ENCODE data around the gene SLC25A51. TPM values are rescaled to one million over a fixed set of nuclear protein-coding genes. Genes with fewer than 3 reads are reported as not detected.

The SLC25A51 gene
- total RNA-seq, 1 donor: 82.8 TPM

DNA sequence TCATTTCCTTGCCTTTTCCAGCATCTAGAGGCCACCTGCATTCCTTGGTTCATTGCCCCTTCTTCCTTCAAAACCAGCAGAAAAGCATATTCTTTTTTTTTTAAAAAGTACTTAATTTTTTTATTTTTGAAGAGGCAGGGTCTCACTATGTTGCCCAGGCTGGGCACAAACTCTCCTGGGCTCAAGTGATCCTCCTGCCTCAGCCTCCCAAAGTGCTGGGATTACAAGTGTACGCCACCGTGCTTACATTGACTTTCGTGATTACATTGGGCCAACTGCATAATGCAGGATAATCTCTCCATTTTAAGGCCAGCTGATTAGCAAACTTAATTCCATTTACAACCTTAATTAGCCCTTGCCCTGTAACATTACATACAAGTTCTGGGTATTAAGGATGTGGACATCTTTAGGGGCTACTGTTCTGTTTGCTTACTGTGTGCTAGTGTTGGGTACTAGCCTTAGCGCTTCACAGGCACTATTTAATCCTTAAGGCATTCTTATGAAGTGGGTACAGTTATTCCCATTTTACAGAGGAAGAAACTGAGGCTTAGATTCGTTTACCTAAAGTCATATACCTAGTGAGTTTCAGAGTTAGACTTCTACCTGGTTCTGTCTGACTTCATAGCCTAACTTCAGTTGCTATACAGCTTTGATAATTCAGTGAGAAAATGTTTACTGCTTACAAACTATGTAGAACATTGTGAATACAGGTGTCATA is 33.7 kb downstream of the SLC25A51 start:
- H3K4me3 ChIP-seq (ENCODE audit: low read depth, low read length): no peak overlapping the region
- no peak for DNase-seq (ENCODE audit: low read depth)
- TF ChIP-seq CTCF (IDR thresholded peaks at IDR 0.05; ENCODE audit: insufficient read depth, low read length): no peak

DNA sequence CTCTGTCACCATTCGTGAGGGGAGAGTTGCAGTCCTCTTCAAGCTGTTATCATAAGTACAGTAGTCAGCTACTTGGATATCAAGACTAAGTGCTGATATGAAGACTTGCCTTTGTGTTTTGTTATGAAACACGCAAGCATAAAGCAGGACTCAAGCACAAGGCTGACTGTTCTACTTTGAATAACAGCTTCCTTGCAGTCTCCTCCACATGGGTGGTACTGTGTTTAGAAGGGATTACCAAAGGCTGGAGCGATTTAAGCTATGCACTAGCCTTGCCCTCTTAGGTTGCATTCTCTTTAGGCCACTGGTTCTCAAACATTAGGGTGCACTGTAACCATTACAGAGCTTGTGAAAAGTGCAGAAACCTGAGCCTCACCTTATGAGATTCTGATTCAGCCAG is 41.4 kb downstream of the SLC25A51 start:
- DNase-seq (ENCODE audit: low read depth): no peak
- H3K4me3 ChIP-seq (ENCODE audit: low read depth, low read length): no peak overlapping the region
- TF ChIP-seq CTCF (IDR thresholded peaks at IDR 0.05; ENCODE audit: insufficient read depth, low read length): no peak

GRCh38 chr9:37859043-37859442 is 44.9 kb downstream of the SLC25A51 start:
- DNase-seq (ENCODE audit: low read depth): peak; percentile 19
- H3K4me3 ChIP-seq (ENCODE audit: low read depth, low read length): no peak overlapping the region
- TF ChIP-seq CTCF (IDR thresholded peaks at IDR 0.05; ENCODE audit: insufficient read depth, low read length): peak; percentile 19

DNA sequence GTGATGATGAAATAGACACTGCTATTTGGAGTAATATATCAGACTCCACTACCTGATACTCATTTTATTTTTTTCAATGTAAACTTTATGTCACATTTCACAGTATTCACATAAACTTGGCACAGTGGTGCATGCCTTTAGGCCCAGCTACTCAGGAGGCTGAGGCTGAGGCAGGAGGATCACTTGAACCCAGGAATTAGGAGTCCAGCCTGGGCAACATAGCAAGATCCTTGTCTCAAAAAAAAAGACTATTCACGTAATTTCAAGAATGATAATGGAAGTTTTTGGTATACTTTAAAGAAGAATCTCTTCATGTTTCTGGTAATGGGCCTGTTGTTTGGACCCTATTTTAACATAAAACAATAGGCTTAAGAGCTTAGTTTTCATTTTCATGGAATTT is 47.4 kb downstream of the SLC25A51 start:
- DNase-seq (ENCODE audit: low read depth): no peak
- TF ChIP-seq CTCF (IDR thresholded peaks at IDR 0.05; ENCODE audit: insufficient read depth, low read length): no peak
- no peak overlapping the region for H3K4me3 ChIP-seq (ENCODE audit: low read depth, low read length)

- no peak for DNase-seq (ENCODE audit: low read depth)
- H3K4me3 ChIP-seq (ENCODE audit: low read depth, low read length): no peak overlapping the region
- TF ChIP-seq CTCF (IDR thresholded peaks at IDR 0.05; ENCODE audit: insufficient read depth, low read length): no peak
Observed at GRCh38 chr9:37852222-37852621, 51.7 kb downstream of the SLC25A51 start.

DNA sequence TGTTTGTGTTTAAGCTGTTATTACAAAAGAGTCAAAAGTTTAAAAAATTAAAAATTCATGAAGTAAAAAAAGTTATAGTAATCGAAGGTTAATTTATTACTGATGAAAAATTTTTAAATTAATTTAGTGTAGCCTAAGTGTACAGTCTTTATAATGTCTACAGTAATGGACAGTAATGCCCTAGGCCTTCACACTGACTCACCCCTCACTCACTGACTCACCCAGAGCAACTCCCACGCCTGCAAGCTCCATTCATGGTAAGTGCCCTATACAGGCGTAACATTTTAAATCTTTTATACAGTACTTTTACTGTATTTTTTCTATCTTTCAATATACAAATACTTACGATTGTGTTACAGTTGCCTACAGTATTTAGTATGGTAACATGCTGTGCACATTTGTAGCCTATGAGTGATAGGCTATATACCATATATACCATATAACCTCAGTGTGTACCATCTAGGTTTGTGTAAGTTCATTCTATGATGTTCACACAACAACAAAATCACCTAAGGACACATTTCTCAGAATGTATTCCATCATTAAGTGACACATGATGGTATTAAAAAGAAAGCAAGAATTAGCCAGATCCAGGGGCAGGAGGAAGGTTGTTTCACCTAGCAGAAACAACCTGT is 63.2 kb downstream of the SLC25A51 start:
- DNase-seq (ENCODE audit: low read depth): peak; percentile 69
- H3K4me3 ChIP-seq (ENCODE audit: low read depth, low read length): no peak overlapping the region
- no peak for TF ChIP-seq CTCF (IDR thresholded peaks at IDR 0.05; ENCODE audit: insufficient read depth, low read length)
